ENCODE data around the gene EZR. TPM values are rescaled to one million over a fixed set of nuclear protein-coding genes. Genes with fewer than 3 reads are reported as not detected.

Gene EZR
- total RNA-seq, 1 experiment from 2014 or later = 1,402 TPM

DNA sequence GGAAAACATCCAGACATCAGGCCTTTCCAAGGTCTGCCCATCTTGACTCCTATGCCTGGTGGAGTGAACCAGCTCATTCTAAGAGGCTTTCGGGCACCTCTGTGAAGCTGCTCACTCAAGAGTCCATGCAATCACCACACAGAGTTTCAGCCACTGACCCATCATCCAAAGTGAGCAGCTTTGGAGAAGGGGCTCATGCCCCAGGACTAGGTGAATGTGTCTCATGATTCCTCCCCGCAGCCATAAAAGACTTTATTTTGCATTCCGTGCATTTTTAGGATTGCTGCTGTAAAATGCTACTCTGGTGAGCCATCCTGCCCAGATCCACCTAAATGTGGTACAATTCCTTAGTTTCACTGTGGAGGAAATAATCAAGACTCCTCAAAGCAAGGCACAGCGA, 44.5 kb upstream of the EZR start:
- H3K79me2 ChIP-seq (ENCODE audit: insufficient read depth, low read length) = peaks cover 27% of the 10 kb centered on the region; the same call in 1 of the 2 replicates
- H3K27me3 ChIP-seq (ENCODE audit: insufficient read depth, low read length) = no peaks in the 10 kb centered on the region
- no peaks in the 10 kb centered on the region; a peak in 1 of 4 replicates for H3K9me3 ChIP-seq (ENCODE audit: control insufficient read depth in 1 of 2, insufficient read depth in 1 of 2, low read depth in 1 of 2, low read length in 2 of 2)
- BruUV-seq (replicated peaks) = no TSS peak
- intact Hi-C loops (cut with micrococcal nuclease) = no loop called here
- H3K9ac ChIP-seq (ENCODE audit: low read length) = peak overlapping the region; percentile 48
- DNase-seq (ENCODE audit: low read depth, low spot score) (no peak), ATAC-seq (peak; percentile 31)
- POLR2A ChIA-PET = interaction anchor here (0.9 to 1.3 kb wide), 2 partner anchors 12 to 52 kb away, joined by 4 to 5 read pairs; no protein-coding TSS in a partner anchor
- peak overlapping the region; percentile 76 for H3K4me2 ChIP-seq (ENCODE audit: low read length)
- no peaks in the 10 kb centered on the region for H4K20me1 ChIP-seq (ENCODE audit: insufficient read depth)
- RAD21 ChIA-PET (ENCODE audit: low non-redundant PET in 1 of 2, low total read pairs in 2 of 2, uncharacterized antibody in 2 of 2, unreplicated experiment in 2 of 2) = no interaction called here
- no peak for TF ChIP-seq TCF7L2 (IDR thresholded peaks at IDR 0.05; ENCODE audit: borderline replicate concordance, extremely low read depth, insufficient read depth, insufficient read length)
- TF ChIP-seq EZH2phosphoT487 (IDR thresholded peaks at IDR 0.05; ENCODE audit: borderline replicate concordance) = no peak
- TF ChIP-seq POLR2A (IDR thresholded peaks at IDR 0.05; ENCODE audit: borderline replicate concordance, extremely low read depth, insufficient read depth, insufficient read length) = no peak
- no peaks in the 10 kb centered on the region for H3K36me3 ChIP-seq (ENCODE audit: control insufficient read depth in 1 of 2, insufficient read depth in 2 of 2, low read length in 2 of 2)
- H2AFZ ChIP-seq (ENCODE audit: low read depth, low read length, poor library complexity, severe bottlenecking) = no peak overlapping the region
- H3K4me1 ChIP-seq (ENCODE audit: control insufficient read depth in 1 of 2, insufficient read depth in 2 of 2, low read length in 2 of 2) = peaks cover 67 to 89% of the 10 kb centered on the region in 2 experiments
- CTCF ChIA-PET = no interaction called here
- peak overlapping the region; percentile 70 for H3K27ac ChIP-seq (ENCODE audit: low read depth, low read length)
- H3K9me2 ChIP-seq (ENCODE audit: insufficient read depth) = no peaks in the 10 kb centered on the region
- H3K4me3 ChIP-seq (replicated peaks in 1 of 2; ENCODE audit: low read depth in 1 of 2, low read length in 2 of 2) = peak overlapping the region in 1 of 2 experiments; percentile 7; a peak in 2 of 4 replicates

DNA sequence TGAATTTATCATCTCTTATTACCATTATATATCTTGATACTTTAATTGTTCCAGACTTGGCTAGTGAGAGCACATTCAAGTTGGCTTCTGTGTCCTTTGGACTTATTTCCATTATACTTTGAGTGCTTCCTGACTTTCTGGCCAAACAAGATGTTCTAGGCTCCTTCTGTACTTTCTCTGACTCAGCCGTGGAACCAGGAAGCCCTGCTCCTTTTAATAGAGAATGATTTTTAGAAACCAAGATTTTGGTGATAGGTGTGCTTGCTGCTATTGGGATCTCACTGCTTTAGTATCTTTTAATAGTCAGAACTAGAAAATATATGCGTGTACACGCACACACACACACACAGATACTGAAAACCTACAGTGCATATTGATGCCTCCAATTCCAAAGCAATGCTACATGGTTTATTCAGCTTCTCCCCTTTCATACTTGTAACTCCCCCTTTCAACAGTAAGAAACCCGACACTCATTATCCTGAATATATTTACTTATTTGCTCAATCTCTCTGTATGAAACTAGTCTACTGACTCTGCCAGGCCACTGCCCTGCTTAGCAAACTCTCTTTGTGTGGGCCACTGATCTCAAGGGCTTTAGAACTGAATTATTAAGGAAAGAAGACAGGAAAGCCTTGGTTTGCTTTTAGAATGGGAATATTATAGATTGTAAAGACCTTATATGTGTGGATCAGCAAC, 42.7 kb upstream of the EZR start:
- ChIA-PET CTCF (no interaction called here), RAD21 (ENCODE audit: low non-redundant PET in 1 of 2, low total read pairs in 2 of 2, uncharacterized antibody in 2 of 2, unreplicated experiment in 2 of 2) (interaction anchor here in 1 of 2 experiments (1.0 kb wide), 1 partner anchor 67 kb away, joined by 4 read pairs; no protein-coding TSS in a partner anchor), POLR2A (interaction anchor here (1.0 to 3.6 kb wide), 2 partner anchors 8 kb away, joined by 3 to 20 read pairs; no protein-coding TSS in a partner anchor)
- Histone ChIP-seq H3K79me2 (ENCODE audit: insufficient read depth, low read length) (peaks cover 12% of the 10 kb centered on the region; the same call in 1 of the 2 replicates), H3K9me3 (ENCODE audit: control insufficient read depth in 1 of 2, insufficient read depth in 1 of 2, low read depth in 1 of 2, low read length in 2 of 2) (no peaks in the 10 kb centered on the region), H3K27ac (ENCODE audit: low read depth, low read length) (peak overlapping the region; percentile 31; the same call in 1 of the 2 replicates), H3K27me3 (ENCODE audit: insufficient read depth, low read length) (no peaks in the 10 kb centered on the region), H3K36me3 (ENCODE audit: control insufficient read depth in 1 of 2, insufficient read depth in 2 of 2, low read length in 2 of 2) (no peaks in the 10 kb centered on the region), H3K4me2 (ENCODE audit: low read length) (peak overlapping the region; percentile 51), H3K9ac (ENCODE audit: low read length) (peak overlapping the region; percentile 49), H3K4me1 (ENCODE audit: control insufficient read depth in 1 of 2, insufficient read depth in 2 of 2, low read length in 2 of 2) (peaks cover 62 to 89% of the 10 kb centered on the region in 2 experiments), H3K9me2 (ENCODE audit: insufficient read depth) (no peaks in the 10 kb centered on the region), H2AFZ (ENCODE audit: low read depth, low read length, poor library complexity, severe bottlenecking) (peak overlapping the region; percentile 4), H3K4me3 (replicated peaks in 1 of 2; ENCODE audit: low read depth in 1 of 2, low read length in 2 of 2) (no peak overlapping the region), H4K20me1 (ENCODE audit: insufficient read depth) (no peaks in the 10 kb centered on the region)
- intact Hi-C loops (cut with micrococcal nuclease) = no loop called here
- DNase-seq (ENCODE audit: low read depth, low spot score) (no peak), ATAC-seq (peak; percentile 21; the same call in 1 of the 2 replicates)
- TSS peak; percentile 41 for BruUV-seq (replicated peaks)
- TF ChIP-seq, protein P1, sequence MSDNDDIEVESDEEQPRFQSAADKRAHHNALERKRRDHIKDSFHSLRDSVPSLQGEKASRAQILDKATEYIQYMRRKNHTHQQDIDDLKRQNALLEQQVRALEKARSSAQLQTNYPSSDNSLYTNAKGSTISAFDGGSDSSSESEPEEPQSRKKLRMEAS (IDR thresholded peaks at IDR 0.05) = no peak
- no peak for TF ChIP-seq JUND (IDR thresholded peaks at IDR 0.05)
- TF ChIP-seq SRF (IDR thresholded peaks at IDR 0.05; ENCODE audit: low read depth) = no peak
- no peak for TF ChIP-seq POLR2A (IDR thresholded peaks at IDR 0.05; ENCODE audit: borderline replicate concordance, extremely low read depth, insufficient read depth, insufficient read length)
- TF ChIP-seq, protein P2, sequence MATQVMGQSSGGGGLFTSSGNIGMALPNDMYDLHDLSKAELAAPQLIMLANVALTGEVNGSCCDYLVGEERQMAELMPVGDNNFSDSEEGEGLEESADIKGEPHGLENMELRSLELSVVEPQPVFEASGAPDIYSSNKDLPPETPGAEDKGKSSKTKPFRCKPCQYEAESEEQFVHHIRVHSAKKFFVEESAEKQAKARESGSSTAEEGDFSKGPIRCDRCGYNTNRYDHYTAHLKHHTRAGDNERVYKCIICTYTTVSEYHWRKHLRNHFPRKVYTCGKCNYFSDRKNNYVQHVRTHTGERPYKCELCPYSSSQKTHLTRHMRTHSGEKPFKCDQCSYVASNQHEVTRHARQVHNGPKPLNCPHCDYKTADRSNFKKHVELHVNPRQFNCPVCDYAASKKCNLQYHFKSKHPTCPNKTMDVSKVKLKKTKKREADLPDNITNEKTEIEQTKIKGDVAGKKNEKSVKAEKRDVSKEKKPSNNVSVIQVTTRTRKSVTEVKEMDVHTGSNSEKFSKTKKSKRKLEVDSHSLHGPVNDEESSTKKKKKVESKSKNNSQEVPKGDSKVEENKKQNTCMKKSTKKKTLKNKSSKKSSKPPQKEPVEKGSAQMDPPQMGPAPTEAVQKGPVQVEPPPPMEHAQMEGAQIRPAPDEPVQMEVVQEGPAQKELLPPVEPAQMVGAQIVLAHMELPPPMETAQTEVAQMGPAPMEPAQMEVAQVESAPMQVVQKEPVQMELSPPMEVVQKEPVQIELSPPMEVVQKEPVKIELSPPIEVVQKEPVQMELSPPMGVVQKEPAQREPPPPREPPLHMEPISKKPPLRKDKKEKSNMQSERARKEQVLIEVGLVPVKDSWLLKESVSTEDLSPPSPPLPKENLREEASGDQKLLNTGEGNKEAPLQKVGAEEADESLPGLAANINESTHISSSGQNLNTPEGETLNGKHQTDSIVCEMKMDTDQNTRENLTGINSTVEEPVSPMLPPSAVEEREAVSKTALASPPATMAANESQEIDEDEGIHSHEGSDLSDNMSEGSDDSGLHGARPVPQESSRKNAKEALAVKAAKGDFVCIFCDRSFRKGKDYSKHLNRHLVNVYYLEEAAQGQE (IDR thresholded peaks at IDR 0.05; ENCODE audit: low read depth) = no peak
- no peak for TF ChIP-seq ELF1 (IDR thresholded peaks at IDR 0.05; ENCODE audit: borderline replicate concordance, low read depth)
- TF ChIP-seq EZH2phosphoT487 (IDR thresholded peaks at IDR 0.05; ENCODE audit: borderline replicate concordance) = no peak
- TF ChIP-seq ZNF274 (IDR thresholded peaks at IDR 0.05; ENCODE audit: low read depth, low read length) = no peak
- TF ChIP-seq SIN3A (IDR thresholded peaks at IDR 0.05; ENCODE audit: low read depth) = no peak
- TF ChIP-seq, protein P3, sequence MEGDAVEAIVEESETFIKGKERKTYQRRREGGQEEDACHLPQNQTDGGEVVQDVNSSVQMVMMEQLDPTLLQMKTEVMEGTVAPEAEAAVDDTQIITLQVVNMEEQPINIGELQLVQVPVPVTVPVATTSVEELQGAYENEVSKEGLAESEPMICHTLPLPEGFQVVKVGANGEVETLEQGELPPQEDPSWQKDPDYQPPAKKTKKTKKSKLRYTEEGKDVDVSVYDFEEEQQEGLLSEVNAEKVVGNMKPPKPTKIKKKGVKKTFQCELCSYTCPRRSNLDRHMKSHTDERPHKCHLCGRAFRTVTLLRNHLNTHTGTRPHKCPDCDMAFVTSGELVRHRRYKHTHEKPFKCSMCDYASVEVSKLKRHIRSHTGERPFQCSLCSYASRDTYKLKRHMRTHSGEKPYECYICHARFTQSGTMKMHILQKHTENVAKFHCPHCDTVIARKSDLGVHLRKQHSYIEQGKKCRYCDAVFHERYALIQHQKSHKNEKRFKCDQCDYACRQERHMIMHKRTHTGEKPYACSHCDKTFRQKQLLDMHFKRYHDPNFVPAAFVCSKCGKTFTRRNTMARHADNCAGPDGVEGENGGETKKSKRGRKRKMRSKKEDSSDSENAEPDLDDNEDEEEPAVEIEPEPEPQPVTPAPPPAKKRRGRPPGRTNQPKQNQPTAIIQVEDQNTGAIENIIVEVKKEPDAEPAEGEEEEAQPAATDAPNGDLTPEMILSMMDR (IDR thresholded peaks at IDR 0.05 in 2 of 3, conservative IDR thresholded peaks at IDR 0.05 in 1 of 3; ENCODE audit: borderline replicate concordance in 1 of 3, insufficient read depth in 1 of 3, low read depth in 2 of 3, low read length in 2 of 3) = no peak
- TF ChIP-seq SP1 (IDR thresholded peaks at IDR 0.05; ENCODE audit: low read depth) = no peak
- TF ChIP-seq YY1 (IDR thresholded peaks at IDR 0.05; ENCODE audit: extremely low read depth, insufficient replicate concordance, low read depth, low read length) = no peak

Measured in HCT116 (cell line).